K562 treated with DMSO at 1 percent for 4 hours (cell line): ENCODE data around the gene FRMD8. TPM values are rescaled to one million over a fixed set of nuclear protein-coding genes. Genes with fewer than 3 reads are reported as not detected.

Experiments
- total RNA-seq: library from RNA; unstranded; fragments of 300-600 nt; gene quantifications from 2 replicates; pipeline ENCODE4 v1.2.3, GENCODE V29; 2022; ENCODE audit not compliant: insufficient read depth

FRMD8 gene
- 36.4 and 36.5 TPM in 2 replicates for total RNA-seq

DNA sequence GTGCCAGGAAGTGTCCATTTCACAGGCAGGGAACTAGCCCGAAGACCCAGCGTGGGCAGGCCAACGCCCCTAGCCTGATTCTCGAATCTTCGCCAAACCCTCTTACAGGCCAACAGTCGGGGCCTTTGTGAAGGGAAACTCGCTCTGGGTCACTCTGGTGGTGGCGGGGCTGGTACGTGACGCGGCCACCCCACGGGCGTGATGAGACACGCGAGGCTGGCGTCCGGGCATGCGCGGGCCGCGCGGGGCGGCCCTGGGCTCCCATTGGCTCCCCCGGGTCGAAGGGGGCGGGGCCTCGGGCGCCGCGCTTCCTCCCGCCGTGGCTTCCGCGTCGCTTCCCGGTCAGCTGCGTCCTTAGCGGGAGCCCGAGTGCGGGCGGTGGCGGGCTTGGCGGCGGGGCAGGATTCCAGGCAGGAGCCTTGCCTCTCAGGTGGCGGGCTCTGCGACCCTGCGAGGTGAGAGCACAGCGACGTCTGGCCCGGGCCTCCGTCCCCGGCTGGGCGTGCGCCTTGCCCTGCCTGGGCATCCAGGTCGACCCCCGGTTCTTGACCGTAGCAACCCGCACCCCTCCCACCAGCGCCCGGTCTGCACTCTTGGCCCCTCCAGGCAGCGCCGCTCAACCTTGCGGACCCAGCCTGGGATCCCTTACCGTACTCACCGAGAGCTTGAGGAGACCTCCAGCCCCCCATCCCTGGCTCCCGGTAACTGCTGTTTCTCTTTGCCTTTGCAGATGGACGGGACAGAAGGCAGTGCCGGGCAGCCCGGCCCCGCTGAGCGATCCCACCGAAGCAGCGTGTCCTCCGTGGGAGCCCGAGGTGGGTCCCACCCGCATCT lies at the start of gene FRMD8:
Gene FRMD8 (plus strand): TSS at position 331 of the 834 bp plus-strand sequence. CDS start 400 bp downstream, at position 731.

GRCh38 chr11:65354265-65355012 lies 32.0 kb upstream of the FRMD8 start, which contains the start of gene TIGD3:
Gene TIGD3, plus strand, starts transcription at chr11:65354751. Its CDS starts 1,058 bp downstream, at chr11:65355809.

DNA sequence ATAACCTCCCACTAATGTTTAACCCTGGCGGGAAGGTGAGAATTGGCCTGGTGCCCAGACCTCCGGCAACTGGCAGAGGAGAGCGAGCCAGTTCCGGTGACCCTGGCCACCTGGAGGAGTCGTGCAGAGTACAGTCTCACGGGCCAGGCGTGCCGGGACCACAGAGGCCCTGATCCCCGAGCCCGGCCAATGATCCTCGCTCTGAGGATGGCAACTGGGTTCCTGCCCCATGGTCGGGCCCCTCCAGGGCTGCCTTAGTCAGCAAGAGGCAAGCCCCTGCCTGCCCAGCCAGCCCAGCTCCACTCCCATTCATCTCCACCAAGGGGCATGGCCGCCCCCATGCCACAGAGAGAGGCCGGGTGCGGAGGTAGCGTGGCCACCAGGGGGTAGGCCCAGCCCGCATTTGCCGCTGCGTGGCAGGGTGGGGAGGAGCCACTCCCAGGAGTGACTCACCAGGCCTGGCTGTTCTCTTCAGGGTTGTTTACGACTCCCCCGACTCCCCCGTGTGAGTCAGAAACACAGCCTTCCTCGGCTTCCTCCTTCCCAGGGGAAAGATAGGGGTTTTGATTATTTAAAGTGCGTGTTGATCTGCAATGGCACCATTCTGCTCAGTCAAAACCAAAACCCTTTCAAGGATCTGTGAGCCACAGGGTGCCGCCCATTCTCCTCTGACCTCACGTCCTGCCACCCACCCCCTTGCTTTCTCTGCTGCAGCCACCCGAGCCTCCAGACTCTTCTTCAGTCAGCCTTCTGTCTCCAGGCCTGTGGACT lies 4.2 kb upstream of the FRMD8 start, which contains the start of gene SLC25A45:
Gene SLC25A45 (minus strand): TSS at position 614 of the 771 bp plus-strand sequence. CDS start 695 bp downstream, outside the sequence.

GRCh38 chr11:65422633-65423515 lies 36.4 kb downstream of the FRMD8 start, which contains the start of gene NEAT1:
Gene NEAT1, plus strand, starts transcription at chr11:65422798.

Other genes with a start within 250 kb of the FRMD8 start
- 13.6 and 14.1 TPM in 2 replicates for gene SPDYC, start 216.4 kb upstream of the FRMD8 start, total RNA-seq
- 149 and 191 TPM in 2 replicates for gene CAPN1, start 204.7 kb upstream of the FRMD8 start, total RNA-seq
- 14.6 and 18.3 TPM in 2 replicates for gene POLA2, start 124.7 kb upstream of the FRMD8 start, total RNA-seq
- 1.9 and 3.4 TPM in 2 replicates for gene CDC42EP2, start 71.8 kb upstream of the FRMD8 start, total RNA-seq
- gene DPF2, start 52.8 kb upstream of the FRMD8 start, total RNA-seq, result 50.7 and 55.1 TPM in 2 replicates
- 2.2 and 4.9 TPM in 2 replicates for gene TIGD3, start 31.9 kb upstream of the FRMD8 start, total RNA-seq
- gene SLC25A45, start 4.0 kb upstream of the FRMD8 start, total RNA-seq, result 0.77 and 2.0 TPM in 2 replicates
- gene NEAT1, start 36.2 kb downstream of the FRMD8 start, total RNA-seq, result 17.6 and 22.8 TPM in 2 replicates
- gene MALAT1, start 112.4 kb downstream of the FRMD8 start, total RNA-seq, result 124 and 165 TPM in 2 replicates
- gene SCYL1, start 138.4 kb downstream of the FRMD8 start, total RNA-seq, result 117 and 125 TPM in 2 replicates
- 32.3 and 42.6 TPM in 2 replicates for gene LTBP3, start 171.7 kb downstream of the FRMD8 start, total RNA-seq
- gene ZNRD2, start 183.8 kb downstream of the FRMD8 start, total RNA-seq, result 37.9 and 48.3 TPM in 2 replicates
- 64.3 and 74.6 TPM in 2 replicates for gene FAM89B, start 185.9 kb downstream of the FRMD8 start, total RNA-seq
- gene EHBP1L1, start 189.4 kb downstream of the FRMD8 start, total RNA-seq, result 74.1 and 75.4 TPM in 2 replicates
- 1.6 and 2.1 TPM in 2 replicates for gene KCNK7, start 209.2 kb downstream of the FRMD8 start, total RNA-seq
- gene MAP3K11, start 227.6 kb downstream of the FRMD8 start, total RNA-seq, result 58.9 and 66.8 TPM in 2 replicates
- 31.8 and 46.2 TPM in 2 replicates for gene PCNX3, start 229.1 kb downstream of the FRMD8 start, total RNA-seq